ENCODE measurements around the gene MBD3L4. TPM values are rescaled to one million over a fixed set of nuclear protein-coding genes. Genes with fewer than 3 reads are reported as not detected.
"Not testable (repeated sequence)": the region's sequence is repeated elsewhere in the genome, so short reads cannot be mapped to it uniquely, and the experiment has no call there.

Gene MBD3L4
- total RNA-seq, result not detected
- polyA plus RNA-seq (ENCODE audit: insufficient read length in 6 of 6), result not detected
- long read RNA-seq, donor 1, result 0 reads
- long read RNA-seq, donor 2, result 0 reads
- long read RNA-seq, donor 3, result 0 reads
- long read RNA-seq, donor 4, result 0 reads
- long read RNA-seq, donor 5, result 0 reads
- long read RNA-seq, donor 6, result 0 reads
- long read RNA-seq, donor 7, result 0 reads
- long read RNA-seq, donor 8, result 0 reads
- long read RNA-seq, donor 9, result 0 reads
- long read RNA-seq, donor 10, result 0 reads
- long read RNA-seq, donor 11, result 0 reads
- long read RNA-seq, donor 12, result 0 reads

DNA sequence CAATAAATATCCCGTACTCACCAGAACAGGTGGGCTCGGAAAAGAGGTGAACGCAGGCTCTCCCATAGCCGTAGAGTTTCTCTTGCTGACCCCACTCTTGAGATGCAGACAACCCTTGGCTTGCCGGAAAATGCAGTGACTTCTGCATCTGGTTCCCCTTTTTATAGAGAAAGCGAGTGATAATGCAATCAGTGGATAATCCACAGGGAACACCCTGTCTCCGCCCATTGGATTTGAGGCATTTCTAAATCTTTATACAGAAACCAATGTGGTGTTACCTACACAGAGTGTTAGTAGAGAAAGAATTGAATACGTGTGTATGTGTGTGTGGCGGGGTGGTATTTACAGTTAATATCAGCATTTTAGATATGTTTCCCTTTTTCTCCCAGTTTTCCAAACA is at the start of gene MBD3L4:
Gene MBD3L4, minus strand, starts transcription at position 101 of the 400 bp plus-strand sequence. Its CDS starts 35 bp downstream, at position 66.
- intact Hi-C loops (cut with DNase I); H3K27ac ChIP-seq: not testable (repeated sequence)

GRCh38 chr19:7088999-7089398 is 49.0 kb upstream of the MBD3L4 start:
- peaks cover 0 to 29% of the 10 kb centered on the region in 2 donors for H3K36me3 ChIP-seq
- H3K27ac ChIP-seq, result no peak overlapping the region
- no peaks in the 10 kb centered on the region for H3K4me1 ChIP-seq
- TF ChIP-seq, protein P1, sequence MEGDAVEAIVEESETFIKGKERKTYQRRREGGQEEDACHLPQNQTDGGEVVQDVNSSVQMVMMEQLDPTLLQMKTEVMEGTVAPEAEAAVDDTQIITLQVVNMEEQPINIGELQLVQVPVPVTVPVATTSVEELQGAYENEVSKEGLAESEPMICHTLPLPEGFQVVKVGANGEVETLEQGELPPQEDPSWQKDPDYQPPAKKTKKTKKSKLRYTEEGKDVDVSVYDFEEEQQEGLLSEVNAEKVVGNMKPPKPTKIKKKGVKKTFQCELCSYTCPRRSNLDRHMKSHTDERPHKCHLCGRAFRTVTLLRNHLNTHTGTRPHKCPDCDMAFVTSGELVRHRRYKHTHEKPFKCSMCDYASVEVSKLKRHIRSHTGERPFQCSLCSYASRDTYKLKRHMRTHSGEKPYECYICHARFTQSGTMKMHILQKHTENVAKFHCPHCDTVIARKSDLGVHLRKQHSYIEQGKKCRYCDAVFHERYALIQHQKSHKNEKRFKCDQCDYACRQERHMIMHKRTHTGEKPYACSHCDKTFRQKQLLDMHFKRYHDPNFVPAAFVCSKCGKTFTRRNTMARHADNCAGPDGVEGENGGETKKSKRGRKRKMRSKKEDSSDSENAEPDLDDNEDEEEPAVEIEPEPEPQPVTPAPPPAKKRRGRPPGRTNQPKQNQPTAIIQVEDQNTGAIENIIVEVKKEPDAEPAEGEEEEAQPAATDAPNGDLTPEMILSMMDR (IDR thresholded peaks at IDR 0.05), result no peak
- intact Hi-C loops (cut with DNase I), result no loop called here
- no peak overlapping the region for H3K4me3 ChIP-seq
- DNase-seq (no peak), ATAC-seq (no peak)
- peaks cover 5 to 100% of the 10 kb centered on the region in 2 donors for H3K9me3 ChIP-seq
- H3K27me3 ChIP-seq, result no peaks in the 10 kb centered on the region

More for the DNA sequence above, at the start of gene MBD3L4:
- H3K4me3 ChIP-seq, DNase-seq, ATAC-seq, H3K36me3 ChIP-seq, H3K9me3 ChIP-seq, H3K4me1 ChIP-seq, H3K27me3 ChIP-seq: not testable (repeated sequence)

DNA sequence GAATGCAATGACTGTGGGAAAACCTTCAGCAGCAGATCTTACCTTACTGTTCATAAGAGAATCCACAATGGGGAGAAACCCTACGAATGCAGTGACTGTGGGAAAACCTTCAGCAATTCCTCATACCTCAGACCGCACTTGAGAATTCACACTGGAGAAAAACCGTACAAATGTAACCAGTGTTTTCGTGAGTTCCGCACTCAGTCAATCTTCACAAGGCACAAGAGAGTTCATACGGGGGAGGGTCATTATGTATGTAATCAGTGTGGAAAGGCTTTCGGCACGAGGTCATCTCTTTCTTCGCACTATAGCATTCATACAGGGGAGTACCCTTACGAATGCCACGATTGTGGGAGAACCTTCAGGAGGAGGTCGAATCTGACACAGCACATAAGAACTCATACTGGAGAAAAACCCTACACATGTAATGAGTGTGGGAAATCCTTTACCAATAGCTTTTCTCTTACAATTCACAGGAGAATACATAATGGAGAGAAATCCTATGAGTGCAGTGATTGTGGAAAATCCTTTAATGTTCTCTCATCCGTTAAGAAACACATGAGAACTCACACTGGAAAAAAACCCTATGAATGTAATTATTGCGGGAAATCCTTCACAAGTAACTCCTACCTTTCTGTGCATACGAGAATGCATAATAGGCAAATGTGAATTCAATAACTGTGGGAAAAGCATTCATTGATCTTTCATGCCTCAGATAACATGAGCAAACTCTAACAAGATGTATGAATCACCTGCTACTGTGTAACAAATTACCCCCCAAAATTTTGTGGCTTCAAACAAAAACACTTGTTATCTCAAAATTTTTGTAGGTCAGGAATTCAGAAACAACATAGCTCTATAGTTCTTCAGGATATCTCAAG is 43.3 kb upstream of the MBD3L4 start:
- intact Hi-C loops (cut with DNase I), result no loop called here
- no peak overlapping the region for H3K27ac ChIP-seq
- H3K9me3 ChIP-seq, result peaks cover 20 to 99% of the 10 kb centered on the region in 2 donors
- TF ChIP-seq, protein P1 (IDR thresholded peaks at IDR 0.05), result no peak
- DNase-seq, result no peak
- H3K36me3 ChIP-seq, result peaks cover 32 to 77% of the 10 kb centered on the region in 2 donors
- ATAC-seq, result no peak
- no peaks in the 10 kb centered on the region for H3K4me1 ChIP-seq
- H3K27me3 ChIP-seq, result no peaks in the 10 kb centered on the region
- H3K4me3 ChIP-seq, result no peak overlapping the region

DNA sequence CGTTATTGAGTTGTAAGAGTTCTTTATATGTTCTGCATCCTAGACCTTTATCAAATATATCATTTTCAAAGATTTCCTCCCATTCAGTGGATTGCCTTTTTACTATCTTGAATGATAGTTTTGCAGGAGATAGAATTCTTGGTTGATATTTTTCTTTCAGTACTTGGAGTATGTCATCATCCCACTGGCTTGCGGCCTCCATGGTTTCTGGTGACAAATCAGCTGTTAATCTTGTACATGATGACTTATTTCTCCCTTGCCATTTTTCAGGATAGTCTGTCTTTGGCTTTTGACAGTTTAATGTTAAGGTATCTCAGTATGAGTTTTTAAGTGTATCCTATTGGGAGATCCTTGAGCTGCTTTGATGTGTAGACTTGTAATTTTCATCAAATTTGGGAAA is 38.0 kb upstream of the MBD3L4 start:
- Histone ChIP-seq H3K4me1 (no peaks in the 10 kb centered on the region), H3K27ac (no peak overlapping the region), H3K4me3 (no peak overlapping the region), H3K36me3 (peaks cover 23 to 100% of the 10 kb centered on the region in 2 donors), H3K9me3 (peaks cover 23 to 82% of the 10 kb centered on the region in 2 donors), H3K27me3 (no peaks in the 10 kb centered on the region)
- TF ChIP-seq, protein P1 (IDR thresholded peaks at IDR 0.05), result no peak
- DNase-seq (no peak), ATAC-seq (no peak)
- intact Hi-C loops (cut with DNase I), result no loop called here

GRCh38 chr19:7076151-7076550 is 36.2 kb upstream of the MBD3L4 start:
- DNase-seq (no peak), ATAC-seq (no peak)
- peaks cover 5 to 100% of the 10 kb centered on the region in 2 donors for H3K36me3 ChIP-seq
- TF ChIP-seq, protein P1 (IDR thresholded peaks at IDR 0.05), result no peak
- intact Hi-C loops (cut with DNase I), result no loop called here
- no peaks in the 10 kb centered on the region for H3K27me3 ChIP-seq
- H3K4me1 ChIP-seq, result no peaks in the 10 kb centered on the region
- no peak overlapping the region for H3K27ac ChIP-seq
- H3K9me3 ChIP-seq, result peaks cover 17 to 63% of the 10 kb centered on the region in 2 donors
- no peak overlapping the region for H3K4me3 ChIP-seq
